SK-N-SH treated with all-trans-retinoic acid at 6 μM for 48 hours (cell line): Measurements from ENCODE around the gene SLC2A4RG.

ENCODE experiments used
- ATAC-seq: fragments of 200-7000 bp; cut with Tn5 transposase; 3 replicates; pipeline ENCODE4 v1.9.1; 2020; ENCODE audit warnings: mild to moderate bottlenecking, moderate library complexity
- ARNTL ChIP-seq: fragments of 450-650 bp; formaldehyde crosslinking; IDR thresholded peaks from 2 replicates; pipeline ENCODE4 v1.5.0; 2020; ENCODE audit warnings: low read depth, mild to moderate bottlenecking, moderate library complexity, borderline replicate concordance
- BACH2 ChIP-seq: fragments of 250-450 bp; sonication (Bioruptor Pico); IDR thresholded peaks from 2 replicates; pipeline ENCODE4 v1.9.0; 2021; ENCODE audit warnings: mild to moderate bottlenecking, borderline replicate concordance
- CSDC2 ChIP-seq: fragments of 250-450 bp; sonication (Bioruptor Pico); IDR thresholded peaks from 2 replicates; pipeline ENCODE4 v1.5.0; 2020; ENCODE audit warnings: mild to moderate bottlenecking, moderate library complexity
- CSRNP3 ChIP-seq: fragments of 250-450 bp; sonication (Bioruptor Pico); IDR thresholded peaks from 2 replicates; pipeline ENCODE4 v1.5.1; 2021; ENCODE audit warnings: mild to moderate bottlenecking, moderate library complexity
- ESRRG ChIP-seq: fragments of 250-450 bp; sonication (Bioruptor Pico); IDR thresholded peaks from 2 replicates; pipeline ENCODE4 v1.6.1; 2021; ENCODE audit warnings: mild to moderate bottlenecking
- GLIS3 ChIP-seq: fragments of 250-450 bp; sonication (Bioruptor Pico); IDR thresholded peaks from 2 replicates; pipeline ENCODE4 v1.5.0; 2020; ENCODE audit warnings: mild to moderate bottlenecking, moderate library complexity
- ISL1 ChIP-seq: fragments of 250-450 bp; sonication (Bioruptor Pico); IDR thresholded peaks from 2 replicates; pipeline ENCODE4 v2.1.2; 2022; ENCODE audit warnings: mild to moderate bottlenecking, moderate library complexity
- OSR1 ChIP-seq: fragments of 250-450 bp; sonication (Bioruptor Pico); IDR thresholded peaks from 2 replicates; pipeline ENCODE4 v1.8.0; 2022; ENCODE audit warnings: moderate library complexity, mild to moderate bottlenecking, inconsistent platforms
- PATZ1 ChIP-seq: fragments of 250-450 bp; sonication (Bioruptor Pico); IDR thresholded peaks from 2 replicates; pipeline ENCODE4 v1.8.0; 2020; ENCODE audit warnings: mild to moderate bottlenecking, moderate library complexity, borderline replicate concordance
- RARB ChIP-seq: fragments of 250-450 bp; sonication (Bioruptor Pico); IDR thresholded peaks from 2 replicates; pipeline ENCODE4 v1.8.0; 2021; ENCODE audit warnings: mild to moderate bottlenecking, moderate library complexity
- SNAI2 ChIP-seq: fragments of 250-450 bp; sonication (Bioruptor Pico); IDR thresholded peaks from 2 replicates; pipeline ENCODE4 v1.5.0; 2020; ENCODE audit warnings: mild to moderate bottlenecking, moderate library complexity
- TCF4 ChIP-seq: fragments of 250-450 bp; sonication (Bioruptor Pico); IDR thresholded peaks from 2 replicates; pipeline ENCODE4 v1.8.0; 2021; ENCODE audit warnings: mild to moderate bottlenecking, moderate library complexity, borderline replicate concordance
- TOX ChIP-seq: fragments of 250-450 bp; sonication (Bioruptor Pico); IDR thresholded peaks from 2 replicates; pipeline ENCODE4 v1.8.0; 2021; ENCODE audit warnings: mild to moderate bottlenecking, moderate library complexity, borderline replicate concordance
- ZC3H10 ChIP-seq: fragments of 250-450 bp; sonication (Bioruptor Pico); IDR thresholded peaks from 2 replicates; pipeline ENCODE4 v1.5.1; 2021; ENCODE audit warnings: mild to moderate bottlenecking, moderate library complexity
- ZFP30 ChIP-seq: fragments of 450-650 bp; formaldehyde crosslinking; IDR thresholded peaks from 2 replicates; pipeline ENCODE4 v1.5.0; 2022; ENCODE audit warnings: mild to moderate bottlenecking, moderate library complexity
- ZNF565 ChIP-seq: fragments of 450-650 bp; formaldehyde crosslinking; conservative IDR thresholded peaks from 2 replicates; pipeline ENCODE4 v1.5.0; 2020; ENCODE audit warnings: low read depth, mild to moderate bottlenecking, moderate library complexity
- TF ChIP-seq, protein P1 (sequence below): fragments of 250-450 bp; sonication (Bioruptor Pico); IDR thresholded peaks from 2 replicates; pipeline ENCODE4 v1.5.0; 2020; ENCODE audit warnings: mild to moderate bottlenecking, moderate library complexity
- TF ChIP-seq, protein P2 (sequence below): fragments of 250-450 bp; sonication (Bioruptor Pico); IDR thresholded peaks from 2 replicates; pipeline ENCODE4 v1.5.1; 2020; ENCODE audit warnings: low read depth, mild to moderate bottlenecking, moderate library complexity

The SLC2A4RG gene

GRCh38 chr20:63711085-63711645, 28.4 kb upstream of the SLC2A4RG start:
- no peak for ATAC-seq
- TF ChIP-seq TCF4 (CRISPR knock-in tag) (no peak), CSDC2 (CRISPR knock-in tag) (no peak), BACH2 (CRISPR knock-in tag) (no peak), ZFP30 (CRISPR knock-in tag) (no peak), SNAI2 (CRISPR knock-in tag) (no peak), TOX (no peak), PATZ1 (CRISPR knock-in tag) (no peak)
- TF ChIP-seq, protein P1, sequence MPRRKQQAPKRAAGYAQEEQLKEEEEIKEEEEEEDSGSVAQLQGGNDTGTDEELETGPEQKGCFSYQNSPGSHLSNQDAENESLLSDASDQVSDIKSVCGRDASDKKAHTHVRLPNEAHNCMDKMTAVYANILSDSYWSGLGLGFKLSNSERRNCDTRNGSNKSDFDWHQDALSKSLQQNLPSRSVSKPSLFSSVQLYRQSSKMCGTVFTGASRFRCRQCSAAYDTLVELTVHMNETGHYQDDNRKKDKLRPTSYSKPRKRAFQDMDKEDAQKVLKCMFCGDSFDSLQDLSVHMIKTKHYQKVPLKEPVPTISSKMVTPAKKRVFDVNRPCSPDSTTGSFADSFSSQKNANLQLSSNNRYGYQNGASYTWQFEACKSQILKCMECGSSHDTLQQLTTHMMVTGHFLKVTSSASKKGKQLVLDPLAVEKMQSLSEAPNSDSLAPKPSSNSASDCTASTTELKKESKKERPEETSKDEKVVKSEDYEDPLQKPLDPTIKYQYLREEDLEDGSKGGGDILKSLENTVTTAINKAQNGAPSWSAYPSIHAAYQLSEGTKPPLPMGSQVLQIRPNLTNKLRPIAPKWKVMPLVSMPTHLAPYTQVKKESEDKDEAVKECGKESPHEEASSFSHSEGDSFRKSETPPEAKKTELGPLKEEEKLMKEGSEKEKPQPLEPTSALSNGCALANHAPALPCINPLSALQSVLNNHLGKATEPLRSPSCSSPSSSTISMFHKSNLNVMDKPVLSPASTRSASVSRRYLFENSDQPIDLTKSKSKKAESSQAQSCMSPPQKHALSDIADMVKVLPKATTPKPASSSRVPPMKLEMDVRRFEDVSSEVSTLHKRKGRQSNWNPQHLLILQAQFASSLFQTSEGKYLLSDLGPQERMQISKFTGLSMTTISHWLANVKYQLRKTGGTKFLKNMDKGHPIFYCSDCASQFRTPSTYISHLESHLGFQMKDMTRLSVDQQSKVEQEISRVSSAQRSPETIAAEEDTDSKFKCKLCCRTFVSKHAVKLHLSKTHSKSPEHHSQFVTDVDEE = no peak

- ATAC-seq = no peak
- no peak for TF ChIP-seq TOX
- TF ChIP-seq PATZ1 (CRISPR knock-in tag) = no peak
- no peak for TF ChIP-seq ISL1 (CRISPR knock-in tag)
- TF ChIP-seq GLIS3 (CRISPR knock-in tag) = no peak
- TF ChIP-seq, protein P2, sequence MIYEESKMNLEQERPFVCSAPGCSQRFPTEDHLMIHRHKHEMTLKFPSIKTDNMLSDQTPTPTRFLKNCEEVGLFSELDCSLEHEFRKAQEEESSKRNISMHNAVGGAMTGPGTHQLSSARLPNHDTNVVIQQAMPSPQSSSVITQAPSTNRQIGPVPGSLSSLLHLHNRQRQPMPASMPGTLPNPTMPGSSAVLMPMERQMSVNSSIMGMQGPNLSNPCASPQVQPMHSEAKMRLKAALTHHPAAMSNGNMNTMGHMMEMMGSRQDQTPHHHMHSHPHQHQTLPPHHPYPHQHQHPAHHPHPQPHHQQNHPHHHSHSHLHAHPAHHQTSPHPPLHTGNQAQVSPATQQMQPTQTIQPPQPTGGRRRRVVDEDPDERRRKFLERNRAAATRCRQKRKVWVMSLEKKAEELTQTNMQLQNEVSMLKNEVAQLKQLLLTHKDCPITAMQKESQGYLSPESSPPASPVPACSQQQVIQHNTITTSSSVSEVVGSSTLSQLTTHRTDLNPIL = no peak
- TF ChIP-seq ZFP30 (CRISPR knock-in tag) = no peak
- TF ChIP-seq CSDC2 (CRISPR knock-in tag) = no peak
- no peak for TF ChIP-seq RARB
- TF ChIP-seq OSR1 = no peak
- no peak for TF ChIP-seq TCF4 (CRISPR knock-in tag)
- TF ChIP-seq ARNTL (CRISPR knock-in tag) = no peak
- no peak for TF ChIP-seq ESRRG (CRISPR knock-in tag)
- TF ChIP-seq ZNF565 (CRISPR knock-in tag) = no peak
- TF ChIP-seq, protein P1 = no peak
- no peak for TF ChIP-seq SNAI2 (CRISPR knock-in tag)
- no peak for TF ChIP-seq BACH2 (CRISPR knock-in tag)
- no peak for TF ChIP-seq ZC3H10 (CRISPR knock-in tag)
- TF ChIP-seq CSRNP3 (CRISPR knock-in tag) = no peak
These were observed 27.4 kb upstream of the SLC2A4RG start for GRCh38 chr20:63712191-63712590.
